Endothelial cell of umbilical vein (primary cell): ENCODE results near the gene CRYL1.

Experiments used
- EZH2 ChIP-seq: IDR thresholded peaks from 2 replicates; pipeline ENCODE4 v1.6.1; 2012; ENCODE audit warnings: borderline replicate concordance, low read depth, mild to moderate bottlenecking, moderate library complexity, low read length, inconsistent platforms; ENCODE audit not compliant: severe bottlenecking
- FOS ChIP-seq: IDR thresholded peaks from 2 replicates; pipeline ENCODE4 v1.6.1; 2011; ENCODE audit warnings: mild to moderate bottlenecking, low read length, moderate library complexity, borderline replicate concordance; ENCODE audit not compliant: insufficient read depth
- GATA2 ChIP-seq: IDR thresholded peaks from 2 replicates; pipeline ENCODE4 v1.7.0; 2011; ENCODE audit warnings: low read depth, mild to moderate bottlenecking, moderate library complexity, mixed read lengths, low read length; ENCODE audit not compliant: insufficient read length, insufficient read depth
- JUN ChIP-seq: IDR thresholded peaks from 2 replicates; pipeline ENCODE4 v1.6.1; 2011; ENCODE audit warnings: borderline replicate concordance, low read depth; ENCODE audit not compliant: insufficient read length, insufficient read depth
- MYC ChIP-seq: IDR thresholded peaks from one replicate; pipeline ENCODE4 v1.6.1; 2011; ENCODE audit warnings: mild to moderate bottlenecking, low read depth, low read length
- POLR2A ChIP-seq: IDR thresholded peaks from 2 replicates; pipeline ENCODE4 v1.6.1; 2012; ENCODE audit warnings: low read depth, mild to moderate bottlenecking, control low read depth, low read length
- POLR2AphosphoS5 ChIP-seq: IDR thresholded peaks from 2 replicates; pipeline ENCODE4 v1.6.1; 2012; ENCODE audit warnings: low read depth, mild to moderate bottlenecking, control low read depth, low read length, moderate library complexity; ENCODE audit not compliant: insufficient read depth
- TF ChIP-seq, protein P1 (sequence below), 2 donors: IDR thresholded peaks; 1 replicate in 1 of 2; 2 replicates in 1 of 2; pipeline ENCODE4 v1.5.1; 2011; ENCODE audit warnings: low read length in 2 of 2, mild to moderate bottlenecking in 2 of 2, moderate library complexity in 2 of 2, control low read depth in 1 of 2, inconsistent platforms in 1 of 2, low read depth in 1 of 2; ENCODE audit not compliant: insufficient read depth in 1 of 2; ENCODE audit errors: extremely low read depth in 1 of 2
- TF ChIP-seq, protein P2 (sequence below): IDR thresholded peaks from 2 replicates; pipeline ENCODE4 v1.6.1; 2011; ENCODE audit not compliant: insufficient read depth, insufficient read length

DNA sequence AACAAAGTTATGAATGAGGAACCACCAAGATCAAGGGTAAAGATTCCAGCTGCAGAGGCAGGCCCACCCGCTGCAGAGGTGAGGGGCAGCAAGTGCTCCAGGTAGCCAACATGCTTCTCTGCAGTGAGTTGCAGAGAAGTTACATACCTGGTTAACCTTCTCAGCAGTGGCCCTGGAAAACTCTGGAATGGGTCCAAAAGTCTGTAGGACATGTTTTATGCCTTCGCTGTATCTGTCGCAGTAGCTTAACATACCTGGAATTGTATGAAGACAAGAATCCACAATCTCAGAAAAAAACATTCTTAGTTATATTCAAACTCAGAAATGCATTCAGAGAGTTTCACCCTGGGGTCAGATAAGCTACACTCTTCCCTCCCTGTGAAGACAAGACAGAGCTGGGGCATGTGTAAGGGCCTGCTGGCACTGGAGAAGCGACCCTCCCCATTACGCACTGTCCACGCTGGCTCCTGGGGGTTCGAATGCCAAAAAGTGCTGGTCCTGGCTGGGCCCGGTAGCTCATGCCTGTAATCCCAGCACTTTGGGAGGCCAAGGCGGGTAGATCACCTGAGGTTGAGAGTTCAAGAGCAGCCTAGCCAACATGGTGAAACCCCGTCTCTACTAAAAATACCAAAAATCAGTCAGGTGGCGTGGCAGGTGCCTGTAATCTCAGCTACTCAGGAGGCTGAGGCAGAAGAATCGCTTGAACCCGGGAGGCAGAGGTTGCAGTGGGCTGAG is 121.0 kb downstream of the CRYL1 start:
- TF ChIP-seq, protein P1, sequence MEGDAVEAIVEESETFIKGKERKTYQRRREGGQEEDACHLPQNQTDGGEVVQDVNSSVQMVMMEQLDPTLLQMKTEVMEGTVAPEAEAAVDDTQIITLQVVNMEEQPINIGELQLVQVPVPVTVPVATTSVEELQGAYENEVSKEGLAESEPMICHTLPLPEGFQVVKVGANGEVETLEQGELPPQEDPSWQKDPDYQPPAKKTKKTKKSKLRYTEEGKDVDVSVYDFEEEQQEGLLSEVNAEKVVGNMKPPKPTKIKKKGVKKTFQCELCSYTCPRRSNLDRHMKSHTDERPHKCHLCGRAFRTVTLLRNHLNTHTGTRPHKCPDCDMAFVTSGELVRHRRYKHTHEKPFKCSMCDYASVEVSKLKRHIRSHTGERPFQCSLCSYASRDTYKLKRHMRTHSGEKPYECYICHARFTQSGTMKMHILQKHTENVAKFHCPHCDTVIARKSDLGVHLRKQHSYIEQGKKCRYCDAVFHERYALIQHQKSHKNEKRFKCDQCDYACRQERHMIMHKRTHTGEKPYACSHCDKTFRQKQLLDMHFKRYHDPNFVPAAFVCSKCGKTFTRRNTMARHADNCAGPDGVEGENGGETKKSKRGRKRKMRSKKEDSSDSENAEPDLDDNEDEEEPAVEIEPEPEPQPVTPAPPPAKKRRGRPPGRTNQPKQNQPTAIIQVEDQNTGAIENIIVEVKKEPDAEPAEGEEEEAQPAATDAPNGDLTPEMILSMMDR (IDR thresholded peaks at IDR 0.05; ENCODE audit: extremely low read depth in 1 of 2, insufficient read depth in 1 of 2, low read depth in 1 of 2, low read length in 2 of 2) = no peak
- TF ChIP-seq EZH2 (no peak), POLR2A (no peak), JUN (no peak), MYC (no peak), POLR2AphosphoS5 (no peak), GATA2 (no peak), FOS (no peak)
- TF ChIP-seq, protein P2, sequence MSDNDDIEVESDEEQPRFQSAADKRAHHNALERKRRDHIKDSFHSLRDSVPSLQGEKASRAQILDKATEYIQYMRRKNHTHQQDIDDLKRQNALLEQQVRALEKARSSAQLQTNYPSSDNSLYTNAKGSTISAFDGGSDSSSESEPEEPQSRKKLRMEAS = no peak
